Measurements from ENCODE around the gene NAALADL2.

GRCh38 chr3:175668300-175668699 is 809.2 kb downstream of the NAALADL2 start:
- no peak for TF ChIP-seq CTCF (IDR thresholded peaks at IDR 0.05; ENCODE audit: poor library complexity, severe bottlenecking)
- TF ChIP-seq, protein P1, sequence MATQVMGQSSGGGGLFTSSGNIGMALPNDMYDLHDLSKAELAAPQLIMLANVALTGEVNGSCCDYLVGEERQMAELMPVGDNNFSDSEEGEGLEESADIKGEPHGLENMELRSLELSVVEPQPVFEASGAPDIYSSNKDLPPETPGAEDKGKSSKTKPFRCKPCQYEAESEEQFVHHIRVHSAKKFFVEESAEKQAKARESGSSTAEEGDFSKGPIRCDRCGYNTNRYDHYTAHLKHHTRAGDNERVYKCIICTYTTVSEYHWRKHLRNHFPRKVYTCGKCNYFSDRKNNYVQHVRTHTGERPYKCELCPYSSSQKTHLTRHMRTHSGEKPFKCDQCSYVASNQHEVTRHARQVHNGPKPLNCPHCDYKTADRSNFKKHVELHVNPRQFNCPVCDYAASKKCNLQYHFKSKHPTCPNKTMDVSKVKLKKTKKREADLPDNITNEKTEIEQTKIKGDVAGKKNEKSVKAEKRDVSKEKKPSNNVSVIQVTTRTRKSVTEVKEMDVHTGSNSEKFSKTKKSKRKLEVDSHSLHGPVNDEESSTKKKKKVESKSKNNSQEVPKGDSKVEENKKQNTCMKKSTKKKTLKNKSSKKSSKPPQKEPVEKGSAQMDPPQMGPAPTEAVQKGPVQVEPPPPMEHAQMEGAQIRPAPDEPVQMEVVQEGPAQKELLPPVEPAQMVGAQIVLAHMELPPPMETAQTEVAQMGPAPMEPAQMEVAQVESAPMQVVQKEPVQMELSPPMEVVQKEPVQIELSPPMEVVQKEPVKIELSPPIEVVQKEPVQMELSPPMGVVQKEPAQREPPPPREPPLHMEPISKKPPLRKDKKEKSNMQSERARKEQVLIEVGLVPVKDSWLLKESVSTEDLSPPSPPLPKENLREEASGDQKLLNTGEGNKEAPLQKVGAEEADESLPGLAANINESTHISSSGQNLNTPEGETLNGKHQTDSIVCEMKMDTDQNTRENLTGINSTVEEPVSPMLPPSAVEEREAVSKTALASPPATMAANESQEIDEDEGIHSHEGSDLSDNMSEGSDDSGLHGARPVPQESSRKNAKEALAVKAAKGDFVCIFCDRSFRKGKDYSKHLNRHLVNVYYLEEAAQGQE (IDR thresholded peaks at IDR 0.05; ENCODE audit: borderline replicate concordance) = no peak
- TF ChIP-seq POLR2AphosphoS5 (IDR thresholded peaks at IDR 0.05) = no peak
- TF ChIP-seq EZH2 (IDR thresholded peaks at IDR 0.05; ENCODE audit: borderline replicate concordance, insufficient read depth, low read length, poor library complexity, severe bottlenecking) = no peak
